Caki2 (cell line): Measurements from ENCODE around the gene ADI1. TPM values are rescaled to one million over a fixed set of nuclear protein-coding genes. Genes with fewer than 3 reads are reported as not detected.
"Not testable (repeated sequence)": the region's sequence is repeated elsewhere in the genome, so short reads cannot be mapped to it uniquely, and the experiment has no call there.

Source experiments
- DNase-seq: peaks from one replicate; pipeline ENCODE4 v3.0.0-alpha.2; 2015; ENCODE audit warnings: low read depth
- in situ Hi-C: cut with HindIII; loops from 2 replicates; pipeline ENCODE4 v1.10.0; 2016; ENCODE audit warnings: low sequenced_read_pairs, low pct_unique_long_range_greater_than_20kb, mixed read lengths
- total RNA-seq: library from RNA; depleted of rRNA; stranded (reverse); fragments of >200 nt; shearing (Covaris generic); gene quantifications from 2 replicates; pipeline ENCODE4 v1.2.3, GENCODE V29; 2014; ENCODE audit warnings: low replicate concordance

The ADI1 gene
- total RNA-seq, 1 experiment from 2014 or later, result 54.8 TPM

GRCh38 chr2:3534251-3534814 is 15.0 kb upstream of the ADI1 start:
- in situ Hi-C loops, result no loop called here
- no peak for DNase-seq

- in situ Hi-C loops, result no loop called here
- DNase-seq, result no peak
Measured at GRCh38 chr2:3533836-3534235, 14.5 kb upstream of the ADI1 start.

- no peak for DNase-seq
- in situ Hi-C loops, result no loop called here
Measured at GRCh38 chr2:3532941-3533340, 13.6 kb upstream of the ADI1 start.

- in situ Hi-C loops, result no loop called here
- no peak for DNase-seq
Measured at GRCh38 chr2:3529316-3530025, 10.1 kb upstream of the ADI1 start.

GRCh38 chr2:3527886-3528785 is 8.8 kb upstream of the ADI1 start:
- no peak for DNase-seq
- in situ Hi-C loops, result no loop called here

- in situ Hi-C loops, result no loop called here
- no peak for DNase-seq
Measured at GRCh38 chr2:3526871-3527270, 7.5 kb upstream of the ADI1 start.

- DNase-seq, result no peak
- in situ Hi-C loops, result no loop called here
Measured at GRCh38 chr2:3523551-3524041, 4.3 kb upstream of the ADI1 start.

- DNase-seq, result no peak
- in situ Hi-C loops, result no loop called here
Measured at GRCh38 chr2:3522961-3523421, 3.7 kb upstream of the ADI1 start.

GRCh38 chr2:3520591-3520990 is 1.3 kb upstream of the ADI1 start:
- in situ Hi-C loops, result no loop called here
- no peak for DNase-seq

- in situ Hi-C loops, result no loop called here
- peak; percentile 97 for DNase-seq
Measured at GRCh38 chr2:3518496-3519254, 656 bp downstream of the ADI1 start.

- no peak for DNase-seq
- in situ Hi-C loops, result no loop called here
Measured at GRCh38 chr2:3517948-3518495, 1.3 kb downstream of the ADI1 start.

GRCh38 chr2:3516831-3517230 is 2.5 kb downstream of the ADI1 start:
- in situ Hi-C loops, result no loop called here
- no peak for DNase-seq

GRCh38 chr2:3515438-3515837 is 3.9 kb downstream of the ADI1 start:
- in situ Hi-C loops, DNase-seq: not testable (repeated sequence)

- in situ Hi-C loops, result no loop called here
Measured at GRCh38 chr2:3513026-3513810, 6.1 kb downstream of the ADI1 start.

GRCh38 chr2:3512086-3512485 is 7.2 kb downstream of the ADI1 start:
- no peak for DNase-seq
- in situ Hi-C loops, result no loop called here

More at GRCh38 chr2:3513026-3513810, 6.1 kb downstream of the ADI1 start:
- DNase-seq, result no peak

GRCh38 chr2:3505771-3506170 is 13.6 kb downstream of the ADI1 start:
- in situ Hi-C loops, result no loop called here
- no peak for DNase-seq

- DNase-seq, result no peak
- in situ Hi-C loops, result no loop called here
Measured at GRCh38 chr2:3504741-3505140, 14.6 kb downstream of the ADI1 start.
